Left colon (tissue), 2 donors: ENCODE data around the gene HJURP. TPM values are rescaled to one million over a fixed set of nuclear protein-coding genes. Genes with fewer than 3 reads are reported as not detected.
A peak's percentile ranks its signal among the peaks of the same experiment; 100 is the strongest.
"Not testable (repeated sequence)": the region's sequence is repeated elsewhere in the genome, so short reads cannot be mapped to it uniquely, and the experiment has no call there.

Experiments used
- ATAC-seq: fragments of 200-7000 bp; cut with Tn5 transposase; one replicate; pipeline ENCODE4 v1.9.1; 2020; ENCODE audit warnings: mild to moderate bottlenecking, moderate library complexity
- DNase-seq, 2 donors: peaks; one replicate each; pipeline ENCODE4 v3.0.0-alpha.2; 2020
- intact Hi-C, 2 donors: fragments of 100-400 bp; cut with DNase I in 1 of 2; cut with micrococcal nuclease in 1 of 2; formaldehyde crosslinking; loops; one replicate each; pipeline versions ENCODE4 v1.11.2 to v1.14.0; 2022; cut with DNase I, micrococcal nuclease
- long read RNA-seq: library from polyadenylated mRNA; unstranded; transcript quantifications from one replicate; pipeline ENCODE4 v2.0.0, GENCODE V29; 2021
- total RNA-seq, 2 donors: library from RNA; stranded (reverse); fragmentation: NEBNext Ultra II Directional; extraction: Animal tissue kit (Norgen Biotek cat#: 25700); gene quantifications; one replicate each; pipeline ENCODE4 v1.2.1, GENCODE V29; 2021
- donor health status: DM: no; HTN: no; CAD: no.
- donor health status: DM: yes; HTN: yes; CAD: no.

The HJURP gene
- 1 to 10 TPM; 1.7 to 6.3 TPM for total RNA-seq
- long read RNA-seq, transcript HJURP-202 (9 exons, 3,187 nt), result major isoform, 10 of 13 reads
- long read RNA-seq, partial matches to known transcripts, result 2 of 13 reads
- long read RNA-seq, other reads (novel, unspliced or antisense), result 0 of 13 reads

- ATAC-seq, result peak; percentile 96
- peak; percentile 92 for DNase-seq
- intact Hi-C loops, result no loop called here
Measured at GRCh38 chr2:233854241-233854981, at the start of gene HJURP. TSS of gene HJURP (minus strand) at chr2:233854535. CDS start at chr2:233854500, 35 bp downstream.

- DNase-seq, result no peak
- no peak for ATAC-seq
- intact Hi-C loops, result no loop called here
Measured at GRCh38 chr2:233901884-233902283, 47.5 kb upstream of the HJURP start.

- intact Hi-C loops, result no loop called here
Measured at GRCh38 chr2:233901367-233901766, 47.0 kb upstream of the HJURP start.

GRCh38 chr2:233896253-233896652 is 41.9 kb upstream of the HJURP start:
- not testable (repeated sequence) for DNase-seq, ATAC-seq

More at GRCh38 chr2:233901367-233901766, 47.0 kb upstream of the HJURP start:
- DNase-seq (peak in 1 of 2 donors; percentile 9), ATAC-seq (peak; percentile 80)

GRCh38 chr2:233892793-233893192 is 38.5 kb upstream of the HJURP start:
- DNase-seq, result no peak
- no peak for ATAC-seq
- intact Hi-C loops, result no loop called here

More at GRCh38 chr2:233896253-233896652, 41.9 kb upstream of the HJURP start:
- intact Hi-C loops, result not testable (repeated sequence)

- intact Hi-C loops, result no loop called here
- DNase-seq, result no peak
- ATAC-seq, result no peak
Measured at GRCh38 chr2:233882353-233882752, 28.0 kb upstream of the HJURP start.

GRCh38 chr2:233872125-233872524 is 17.8 kb upstream of the HJURP start:
- ATAC-seq, DNase-seq, intact Hi-C loops: not testable (repeated sequence)

GRCh38 chr2:233871432-233871831 is 17.1 kb upstream of the HJURP start:
- ATAC-seq (no peak), DNase-seq (no peak)
- intact Hi-C loops, result no loop called here

GRCh38 chr2:233867993-233868532 is 13.7 kb upstream of the HJURP start, which contains the start of gene MSL3B:
TSS of gene MSL3B (minus strand) at chr2:233868386.
- DNase-seq (peak in 1 of 2 donors; percentile 59), ATAC-seq (peak; percentile 94)
- intact Hi-C loops, result no loop called here

- intact Hi-C loops, result no loop called here
- DNase-seq (no peak), ATAC-seq (no peak)
Measured at GRCh38 chr2:233866479-233866878, 12.1 kb upstream of the HJURP start.

- no peak for DNase-seq
- intact Hi-C loops, result no loop called here
- ATAC-seq, result no peak
Measured at GRCh38 chr2:233865838-233866237, 11.5 kb upstream of the HJURP start.

- ATAC-seq (no peak), DNase-seq (no peak)
- intact Hi-C loops, result no loop called here
Measured at GRCh38 chr2:233862261-233862768, 8.0 kb upstream of the HJURP start.

GRCh38 chr2:233858331-233858730 is 4.0 kb upstream of the HJURP start:
- ATAC-seq, result no peak
- no peak for DNase-seq
- intact Hi-C loops, result no loop called here

- ATAC-seq, result peak; percentile 47
- intact Hi-C loops, result no loop called here
- peak; percentile 43 to 72 for DNase-seq
Measured at GRCh38 chr2:233857511-233858141, 3.3 kb upstream of the HJURP start.

- intact Hi-C loops, result no loop called here
- no peak for ATAC-seq
Measured at GRCh38 chr2:233856184-233856583, 1.8 kb upstream of the HJURP start.

GRCh38 chr2:233855345-233855744 is 1.0 kb upstream of the HJURP start:
- ATAC-seq (no peak), DNase-seq (no peak)
- intact Hi-C loops, result no loop called here

More at GRCh38 chr2:233856184-233856583, 1.8 kb upstream of the HJURP start:
- no peak for DNase-seq

- intact Hi-C loops, result no loop called here
- ATAC-seq (peak; percentile 3), DNase-seq (no peak)
Measured at GRCh38 chr2:233853883-233854240, 473 bp downstream of the HJURP start.

- ATAC-seq, result no peak
- DNase-seq, result no peak
- intact Hi-C loops, result no loop called here
Measured at GRCh38 chr2:233853353-233853752, 982 bp downstream of the HJURP start.

- no peak for DNase-seq
- intact Hi-C loops, result no loop called here
- no peak for ATAC-seq
Measured at GRCh38 chr2:233852056-233852455, 2.3 kb downstream of the HJURP start.

GRCh38 chr2:233851169-233851568 is 3.2 kb downstream of the HJURP start:
- DNase-seq, result no peak
- ATAC-seq, result no peak
- intact Hi-C loops, result no loop called here
